DND-41 (cell line): Measurements from ENCODE around the gene SNTG2.

Experiments used
- ATAC-seq: fragments of 200-7000 bp; cut with Tn5 transposase; 3 replicates; pipeline ENCODE4 v1.9.1; 2021; ENCODE audit warnings: low read depth; ENCODE audit not compliant: insufficient read depth
- DNase-seq: peaks from one replicate; pipeline ENCODE4 v3.0.0-alpha.2; 2020
- H2AFZ ChIP-seq: 2 replicates; pipeline ENCODE4 v1.6.0; 2012; ENCODE audit warnings: low read depth, low read length
- H3K27ac ChIP-seq: 2 replicates; pipeline ENCODE4 v1.5.1; 2012; ENCODE audit warnings: low read length, inconsistent platforms
- H3K27me3 ChIP-seq: fragments of 200-600 bp; sonication (generic); 2 replicates; pipeline ENCODE4 v1.6.0; 2012; ENCODE audit warnings: low read length, mild to moderate bottlenecking, inconsistent platforms; ENCODE audit not compliant: insufficient read depth, poor library complexity
- H3K36me3 ChIP-seq: 2 replicates; pipeline ENCODE4 v1.5.1; 2012; ENCODE audit warnings: low read length, inconsistent platforms; ENCODE audit not compliant: insufficient read depth
- H3K4me1 ChIP-seq: 2 replicates; pipeline ENCODE4 v1.5.1; 2012; ENCODE audit warnings: mild to moderate bottlenecking, low read length; ENCODE audit not compliant: insufficient read depth
- H3K4me2 ChIP-seq: 2 replicates; pipeline ENCODE4 v1.6.0; 2012; ENCODE audit warnings: mild to moderate bottlenecking, moderate library complexity, low read length, inconsistent platforms; ENCODE audit not compliant: insufficient read depth
- H3K4me3 ChIP-seq, 2 experiments: fragments of 200-600 bp in 1 of 2; shearing (Covaris generic) in 1 of 2; 2 replicates each; pipeline ENCODE4 v1.5.1; 2012 to 2016; ENCODE audit warnings: inconsistent platforms in 2 of 2, low read length in 2 of 2, mild to moderate bottlenecking in 2 of 2, low read depth in 1 of 2, moderate library complexity in 1 of 2
- H3K79me2 ChIP-seq: 2 replicates; pipeline ENCODE4 v1.6.0; 2012; ENCODE audit warnings: low read length, inconsistent platforms; ENCODE audit not compliant: insufficient read depth
- H3K9ac ChIP-seq: 2 replicates; pipeline ENCODE4 v1.6.0; 2012; ENCODE audit warnings: low read depth, mild to moderate bottlenecking, inconsistent platforms, low read length, moderate library complexity
- H3K9me3 ChIP-seq: 2 replicates; pipeline ENCODE4 v1.5.1; 2012; ENCODE audit warnings: low read length, moderate library complexity, mild to moderate bottlenecking, inconsistent platforms; ENCODE audit not compliant: insufficient read depth, severe bottlenecking
- H4K20me1 ChIP-seq: 2 replicates; pipeline ENCODE4 v1.6.0; 2012; ENCODE audit warnings: low read length; ENCODE audit not compliant: insufficient read depth
- EZH2 ChIP-seq: IDR thresholded peaks from 3 replicates; pipeline ENCODE4 v1.6.1; 2012; ENCODE audit warnings: borderline replicate concordance, low read depth, mild to moderate bottlenecking, moderate library complexity, low read length, inconsistent platforms; ENCODE audit not compliant: severe bottlenecking
- TF ChIP-seq, protein P1 (sequence below): IDR thresholded peaks from 2 replicates; pipeline ENCODE4 v1.5.1; 2012; ENCODE audit warnings: borderline replicate concordance, low read length, moderate library complexity, mild to moderate bottlenecking; ENCODE audit not compliant: poor library complexity, severe bottlenecking; ENCODE audit errors: extremely low read depth

The SNTG2 gene

GRCh38 chr2:920999-921398 is 29.6 kb upstream of the SNTG2 start:
- Histone ChIP-seq H3K4me2 (no peak overlapping the region), H3K27me3 (no peaks in the 10 kb centered on the region), H3K4me3 (no peak overlapping the region), H3K79me2 (no peaks in the 10 kb centered on the region), H4K20me1 (no peaks in the 10 kb centered on the region), H3K4me1 (no peaks in the 10 kb centered on the region), H3K9ac (no peak overlapping the region), H3K36me3 (no peaks in the 10 kb centered on the region), H2AFZ (no peak overlapping the region), H3K27ac (no peak overlapping the region), H3K9me3 (no peaks in the 10 kb centered on the region)
- ATAC-seq = no peak
- TF ChIP-seq, protein P1, sequence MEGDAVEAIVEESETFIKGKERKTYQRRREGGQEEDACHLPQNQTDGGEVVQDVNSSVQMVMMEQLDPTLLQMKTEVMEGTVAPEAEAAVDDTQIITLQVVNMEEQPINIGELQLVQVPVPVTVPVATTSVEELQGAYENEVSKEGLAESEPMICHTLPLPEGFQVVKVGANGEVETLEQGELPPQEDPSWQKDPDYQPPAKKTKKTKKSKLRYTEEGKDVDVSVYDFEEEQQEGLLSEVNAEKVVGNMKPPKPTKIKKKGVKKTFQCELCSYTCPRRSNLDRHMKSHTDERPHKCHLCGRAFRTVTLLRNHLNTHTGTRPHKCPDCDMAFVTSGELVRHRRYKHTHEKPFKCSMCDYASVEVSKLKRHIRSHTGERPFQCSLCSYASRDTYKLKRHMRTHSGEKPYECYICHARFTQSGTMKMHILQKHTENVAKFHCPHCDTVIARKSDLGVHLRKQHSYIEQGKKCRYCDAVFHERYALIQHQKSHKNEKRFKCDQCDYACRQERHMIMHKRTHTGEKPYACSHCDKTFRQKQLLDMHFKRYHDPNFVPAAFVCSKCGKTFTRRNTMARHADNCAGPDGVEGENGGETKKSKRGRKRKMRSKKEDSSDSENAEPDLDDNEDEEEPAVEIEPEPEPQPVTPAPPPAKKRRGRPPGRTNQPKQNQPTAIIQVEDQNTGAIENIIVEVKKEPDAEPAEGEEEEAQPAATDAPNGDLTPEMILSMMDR = no peak
- TF ChIP-seq EZH2 = no peak
- DNase-seq = no peak

GRCh38 chr2:922185-922584 is 28.5 kb upstream of the SNTG2 start:
- Histone ChIP-seq H3K4me3 (no peak overlapping the region), H3K27me3 (no peaks in the 10 kb centered on the region), H3K4me1 (no peaks in the 10 kb centered on the region), H4K20me1 (no peaks in the 10 kb centered on the region), H3K9ac (no peak overlapping the region), H3K27ac (no peak overlapping the region), H3K4me2 (no peak overlapping the region), H2AFZ (no peak overlapping the region), H3K9me3 (no peaks in the 10 kb centered on the region), H3K36me3 (no peaks in the 10 kb centered on the region), H3K79me2 (no peaks in the 10 kb centered on the region)
- no peak for TF ChIP-seq EZH2
- ATAC-seq (no peak), DNase-seq (no peak)

DNA sequence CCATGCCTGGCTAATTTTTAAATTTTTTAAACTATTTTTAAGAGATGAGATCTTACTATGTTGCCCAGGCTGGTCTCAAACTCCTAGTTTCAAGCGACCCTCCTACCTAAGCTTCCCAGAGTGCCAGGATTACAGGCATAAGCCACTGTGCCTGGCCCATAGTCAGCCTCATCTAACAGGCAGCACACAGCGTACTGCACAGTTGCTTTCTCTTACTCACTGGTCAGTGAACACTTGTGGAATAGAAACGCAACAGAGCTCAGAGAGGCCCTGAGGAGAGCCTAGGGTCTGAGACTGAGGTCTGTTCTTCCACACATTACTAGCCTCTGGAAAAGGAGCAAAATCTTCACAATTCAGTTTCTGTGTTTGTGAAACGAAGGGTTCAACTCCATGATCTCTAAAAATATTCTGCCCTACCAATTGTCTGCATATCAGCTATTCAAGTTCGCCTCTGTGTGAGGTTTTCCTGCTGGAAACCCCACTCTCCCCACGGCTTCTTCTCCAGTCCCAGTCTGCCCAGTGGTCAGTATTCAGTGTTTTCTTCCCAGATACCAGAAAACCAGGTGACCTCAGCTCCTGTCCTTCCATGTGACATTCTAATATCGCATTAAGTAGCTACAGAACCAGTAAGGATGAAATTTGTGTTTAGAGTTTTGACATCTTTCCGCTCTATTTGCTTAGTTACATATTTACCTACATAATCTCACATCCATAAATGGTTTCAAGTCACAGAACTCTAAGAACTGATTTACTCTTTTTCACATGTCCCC is 26.6 kb upstream of the SNTG2 start:
- Histone ChIP-seq H3K79me2 (no peaks in the 10 kb centered on the region), H3K4me2 (no peak overlapping the region), H2AFZ (no peak overlapping the region), H4K20me1 (no peaks in the 10 kb centered on the region), H3K36me3 (no peaks in the 10 kb centered on the region), H3K9ac (no peak overlapping the region), H3K9me3 (no peaks in the 10 kb centered on the region), H3K4me1 (no peaks in the 10 kb centered on the region), H3K4me3 (no peak overlapping the region), H3K27ac (no peak overlapping the region), H3K27me3 (no peaks in the 10 kb centered on the region)
- ATAC-seq = no peak
- no peak for DNase-seq
- TF ChIP-seq EZH2 = no peak
- TF ChIP-seq, protein P1 = no peak

DNA sequence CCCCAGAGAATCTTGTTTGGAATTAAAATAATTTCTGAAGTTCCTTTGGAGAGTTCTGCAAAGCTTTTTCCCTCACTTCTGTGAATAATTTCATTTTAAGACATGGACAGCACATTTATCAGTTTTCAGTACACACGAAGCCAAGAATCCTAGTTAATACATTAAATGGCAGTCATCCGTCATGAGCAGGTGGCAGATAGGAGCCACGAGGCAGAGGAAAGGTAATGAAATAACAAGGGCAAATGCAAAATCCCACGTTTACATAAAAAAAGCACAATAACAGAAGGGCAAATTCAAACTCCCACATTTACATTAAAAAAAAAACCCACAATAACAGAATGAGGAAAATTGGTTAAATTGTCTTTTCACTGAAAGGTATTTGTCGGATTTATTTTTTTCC is 25.9 kb upstream of the SNTG2 start:
- no peak overlapping the region for H2AFZ ChIP-seq
- no peak overlapping the region for H3K4me2 ChIP-seq
- no peaks in the 10 kb centered on the region for H3K4me1 ChIP-seq
- ATAC-seq (no peak), DNase-seq (no peak)
- no peaks in the 10 kb centered on the region for H3K9me3 ChIP-seq
- H3K9ac ChIP-seq = no peak overlapping the region
- no peak for TF ChIP-seq EZH2
- TF ChIP-seq, protein P1 = no peak
- H4K20me1 ChIP-seq = no peaks in the 10 kb centered on the region
- no peaks in the 10 kb centered on the region for H3K27me3 ChIP-seq
- H3K79me2 ChIP-seq = no peaks in the 10 kb centered on the region
- H3K36me3 ChIP-seq = no peaks in the 10 kb centered on the region
- H3K27ac ChIP-seq = no peak overlapping the region
- no peak overlapping the region for H3K4me3 ChIP-seq
